Measurements from ENCODE around the gene FCHO1.
"Not testable (repeated sequence)": the region's sequence is repeated elsewhere in the genome, so short reads cannot be mapped to it uniquely, and the experiment has no call there.

Gene FCHO1

GRCh38 chr19:17795495-17795856 lies 44.2 kb downstream of the FCHO1 start:
- DNase-seq: no peak

DNA sequence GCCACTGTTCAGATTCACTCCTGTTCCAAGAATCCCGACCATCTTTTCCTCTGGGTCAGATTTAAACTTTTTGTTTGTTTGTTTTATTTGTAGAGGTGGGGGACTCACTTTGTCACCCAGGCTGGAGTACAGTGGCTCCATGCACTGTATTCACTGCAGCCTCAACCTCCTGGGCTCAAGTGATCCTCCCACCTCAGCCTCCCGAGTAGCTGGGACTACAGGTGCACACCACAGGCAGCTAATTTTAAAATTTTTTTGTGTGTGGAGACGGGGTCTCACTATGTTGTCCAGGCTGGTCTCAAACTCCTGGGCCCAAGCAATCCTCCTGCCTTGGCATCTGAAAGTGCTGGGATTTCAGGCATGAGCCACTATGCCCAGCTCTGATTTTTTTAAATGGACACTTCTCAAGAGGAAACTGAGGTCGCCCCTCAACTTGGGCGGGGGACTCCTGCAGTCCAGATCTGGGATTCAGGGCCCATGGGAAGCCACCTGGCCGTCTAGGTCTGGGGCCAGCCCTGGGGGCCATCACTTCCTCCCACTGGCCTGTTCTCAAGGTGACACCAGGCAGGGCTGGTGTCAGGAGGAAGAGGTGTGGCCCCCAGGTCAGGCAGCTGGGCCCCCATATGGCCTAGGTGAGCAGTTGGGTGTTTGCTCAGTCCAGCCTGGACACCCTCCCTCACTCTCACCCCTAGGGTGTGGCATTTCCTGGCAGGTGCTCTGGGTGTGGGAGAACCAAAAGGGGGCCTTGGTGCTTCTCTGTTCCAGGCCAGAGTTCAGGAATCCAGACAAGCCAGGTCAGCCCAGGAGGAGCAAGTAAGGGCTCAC lies 44.9 kb downstream of the FCHO1 start:
- DNase-seq: no peak

DNA sequence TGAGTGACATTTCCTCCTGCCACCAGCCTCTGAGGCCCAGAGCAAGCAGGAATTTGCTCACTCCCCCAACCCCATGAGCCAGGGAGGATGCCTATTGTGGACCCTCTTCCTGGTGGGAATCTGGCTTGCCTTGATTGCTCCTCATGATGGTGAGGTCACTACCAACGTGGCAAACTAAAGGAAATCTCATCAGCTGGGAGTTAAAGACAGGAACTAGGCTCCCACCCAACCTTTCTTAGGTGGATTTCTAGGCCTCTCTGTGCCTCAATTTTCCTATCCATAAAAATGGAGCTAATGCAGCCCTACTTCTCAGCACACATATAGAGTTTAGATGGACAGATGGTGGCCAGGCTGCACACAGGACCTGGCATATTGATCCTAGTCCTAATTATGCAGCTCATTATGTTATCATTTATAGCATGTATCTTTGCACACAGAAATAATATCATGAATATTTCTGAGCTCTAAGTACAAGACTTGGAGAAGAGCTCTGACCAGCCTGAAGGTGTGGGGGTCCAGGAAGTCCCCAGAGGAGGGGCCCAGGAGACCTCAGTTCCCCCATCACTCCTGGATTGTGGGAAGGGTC lies 45.7 kb downstream of the FCHO1 start:
- DNase-seq: no peak

DNA sequence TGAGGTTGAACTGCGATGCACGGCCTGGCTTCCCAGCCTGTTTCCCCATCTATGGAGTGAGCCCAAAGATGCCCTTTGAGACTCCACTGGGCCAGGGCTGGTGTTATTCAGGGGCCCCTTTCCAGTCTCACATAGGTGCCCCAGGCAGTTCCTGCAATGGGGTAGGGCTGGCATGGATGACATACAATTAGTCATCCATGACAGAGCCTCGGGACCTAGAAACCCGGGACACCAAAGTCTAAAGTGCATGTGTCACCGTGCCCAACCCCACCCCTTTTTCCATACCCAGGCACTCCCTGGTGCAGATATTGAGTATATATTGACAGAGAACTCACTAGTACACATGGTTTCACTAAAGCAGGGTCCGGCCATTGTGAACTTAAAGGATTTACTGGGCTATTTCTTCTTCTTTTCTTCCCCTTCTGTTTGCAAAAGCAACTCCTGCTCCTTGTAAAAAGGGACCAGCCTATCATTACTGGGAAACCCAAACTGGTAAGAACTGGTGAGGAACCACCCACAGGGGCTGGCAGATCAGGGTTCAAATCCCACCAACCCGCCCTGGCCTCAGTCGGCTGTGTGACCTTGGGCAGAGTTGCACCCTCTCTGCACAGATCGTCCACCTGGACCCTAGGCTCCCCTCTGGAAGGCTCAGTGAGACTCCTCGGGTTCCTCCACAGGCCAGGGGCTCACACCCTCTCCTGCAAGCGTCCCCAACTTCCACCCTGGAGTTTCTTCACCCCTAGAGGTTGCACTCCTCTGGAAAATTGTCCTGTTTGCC lies 46.3 kb downstream of the FCHO1 start:
- peak; percentile 15 for DNase-seq

DNA sequence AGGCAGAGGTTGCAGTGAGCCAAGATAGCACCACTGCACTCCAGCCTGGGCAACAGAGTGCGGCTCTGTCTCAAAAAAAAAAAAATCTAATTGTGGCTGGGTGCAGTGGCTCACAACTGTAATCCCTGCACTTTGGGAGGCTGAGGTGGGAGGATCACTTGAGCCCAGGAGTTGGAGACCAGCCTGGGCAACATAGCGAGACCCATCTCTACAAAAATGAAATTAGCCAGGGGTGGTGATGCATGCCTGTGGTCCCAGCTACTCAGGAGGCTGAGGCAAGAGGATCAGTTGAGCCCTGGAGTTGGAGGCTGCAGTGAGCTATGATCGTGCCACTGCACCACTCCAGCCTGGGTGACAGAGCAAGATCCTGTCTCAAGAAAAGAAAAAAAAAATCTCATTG lies 47.3 kb downstream of the FCHO1 start:
- not testable (repeated sequence) for DNase-seq

GRCh38 chr19:17802137-17802858 lies 51.0 kb downstream of the FCHO1 start:
- DNase-seq: no peak

- DNase-seq: peak; percentile 69
Measured at GRCh38 chr19:17803264-17803896, 52.1 kb downstream of the FCHO1 start.

GRCh38 chr19:17805427-17805826 lies 54.1 kb downstream of the FCHO1 start:
- DNase-seq: no peak

DNA sequence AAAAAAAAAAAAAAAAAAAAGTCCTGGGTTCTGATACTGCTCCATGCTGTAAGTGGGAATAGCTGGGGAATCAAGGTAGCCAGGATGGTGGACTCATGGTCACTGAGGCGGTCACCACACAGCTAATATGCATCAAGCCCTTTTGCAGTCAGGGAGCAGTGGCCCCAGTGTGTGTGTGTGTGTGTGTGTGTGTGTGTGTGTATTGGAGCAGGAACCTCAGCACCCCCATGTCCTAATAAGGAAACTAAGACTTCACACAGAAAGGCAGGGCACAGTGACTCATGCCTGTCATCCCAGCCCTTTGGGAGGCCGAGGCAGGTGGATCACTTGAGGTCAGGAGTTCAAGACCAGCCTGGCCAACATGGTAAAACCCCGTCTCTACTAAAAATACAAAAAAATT lies 55.7 kb downstream of the FCHO1 start:
- DNase-seq: peak; percentile 29

- DNase-seq: peak; percentile 57
Measured at GRCh38 chr19:17807731-17808316, 56.5 kb downstream of the FCHO1 start.

GRCh38 chr19:17811103-17811502 lies 59.8 kb downstream of the FCHO1 start:
- DNase-seq: no peak

DNA sequence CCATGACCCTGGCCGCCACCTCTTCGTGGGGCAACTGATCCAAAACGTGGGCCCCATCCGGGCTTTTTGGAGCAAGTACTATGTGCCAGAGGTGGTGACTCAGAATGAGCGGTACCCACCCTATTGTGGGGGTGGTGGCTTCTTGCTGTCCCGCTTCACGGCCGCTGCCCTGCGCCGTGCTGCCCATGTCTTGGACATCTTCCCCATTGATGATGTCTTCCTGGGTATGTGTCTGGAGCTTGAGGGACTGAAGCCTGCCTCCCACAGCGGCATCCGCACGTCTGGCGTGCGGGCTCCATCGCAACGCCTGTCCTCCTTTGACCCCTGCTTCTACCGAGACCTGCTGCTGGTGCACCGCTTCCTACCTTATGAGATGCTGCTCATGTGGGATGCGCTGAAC lies 60.4 kb downstream of the FCHO1 start:
- DNase-seq: no peak

- no peak for DNase-seq
Measured at GRCh38 chr19:17812099-17812498, 60.8 kb downstream of the FCHO1 start.

- no peak for DNase-seq
Measured at GRCh38 chr19:17817668-17818363, 66.5 kb downstream of the FCHO1 start.

DNA sequence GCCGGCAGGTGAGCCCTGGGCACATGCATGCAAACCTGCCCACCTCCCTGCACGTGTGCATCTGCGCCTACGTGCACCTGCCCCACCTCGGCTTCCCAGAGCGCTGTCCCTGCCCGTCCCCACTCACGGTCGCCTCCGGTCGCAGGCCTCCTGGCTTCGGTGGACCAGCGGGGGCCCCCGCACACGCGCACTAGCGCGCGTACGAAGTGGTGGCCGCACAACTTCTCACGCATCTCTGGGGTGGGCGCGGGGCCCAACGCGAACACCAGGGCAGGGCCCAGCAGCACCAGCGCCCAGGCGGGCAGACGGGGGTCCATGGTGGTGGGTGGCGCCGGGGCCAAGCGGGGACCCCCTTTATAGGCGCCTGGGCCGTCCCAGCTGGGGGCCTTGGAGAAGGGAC lies 69.9 kb downstream of the FCHO1 start, which contains the start of gene INSL3:
Gene INSL3 (minus strand): TSS at position 330 of the 400 bp plus-strand sequence. CDS start 13 bp downstream, at position 317.
- DNase-seq: no peak

GRCh38 chr19:17824339-17824738 lies 73.1 kb downstream of the FCHO1 start:
- no peak for DNase-seq

- no peak for DNase-seq
Measured at GRCh38 chr19:17826508-17827056, 75.3 kb downstream of the FCHO1 start.

DNA sequence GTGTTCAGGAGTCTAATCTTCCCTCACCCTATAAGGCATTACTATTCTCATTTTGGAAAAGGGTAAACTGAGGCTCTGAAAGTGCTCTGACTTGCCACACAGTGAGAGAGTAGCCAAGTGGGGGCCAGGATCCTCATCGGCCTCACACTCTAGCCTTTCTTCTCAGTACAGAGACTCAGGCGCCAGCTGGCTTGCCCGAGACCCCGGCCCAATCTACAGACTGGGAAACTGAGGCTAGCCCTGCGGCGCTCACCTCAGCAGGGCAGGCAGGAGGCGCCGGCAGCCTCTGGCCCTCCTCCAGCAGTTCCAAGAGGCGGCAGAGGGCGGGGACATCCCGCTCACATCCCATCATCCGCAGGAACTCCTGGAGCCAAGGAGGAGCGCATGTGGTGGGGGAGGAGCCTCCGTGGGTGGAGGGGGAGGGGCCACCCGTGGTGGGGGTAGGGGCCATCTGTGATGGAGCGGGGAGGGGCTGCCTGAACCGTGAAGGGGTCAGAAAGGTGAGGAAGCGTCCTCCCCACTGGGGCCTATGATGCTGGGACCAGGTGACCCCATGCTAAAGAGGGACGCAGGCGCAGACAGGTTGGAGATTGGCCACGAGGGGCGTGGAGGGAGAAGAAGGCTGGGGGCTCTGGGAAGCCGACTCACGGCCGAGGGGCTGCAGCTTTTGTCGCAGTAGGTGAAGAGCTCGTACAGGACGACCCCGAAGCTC lies 78.7 kb downstream of the FCHO1 start:
- no peak for DNase-seq

DNA sequence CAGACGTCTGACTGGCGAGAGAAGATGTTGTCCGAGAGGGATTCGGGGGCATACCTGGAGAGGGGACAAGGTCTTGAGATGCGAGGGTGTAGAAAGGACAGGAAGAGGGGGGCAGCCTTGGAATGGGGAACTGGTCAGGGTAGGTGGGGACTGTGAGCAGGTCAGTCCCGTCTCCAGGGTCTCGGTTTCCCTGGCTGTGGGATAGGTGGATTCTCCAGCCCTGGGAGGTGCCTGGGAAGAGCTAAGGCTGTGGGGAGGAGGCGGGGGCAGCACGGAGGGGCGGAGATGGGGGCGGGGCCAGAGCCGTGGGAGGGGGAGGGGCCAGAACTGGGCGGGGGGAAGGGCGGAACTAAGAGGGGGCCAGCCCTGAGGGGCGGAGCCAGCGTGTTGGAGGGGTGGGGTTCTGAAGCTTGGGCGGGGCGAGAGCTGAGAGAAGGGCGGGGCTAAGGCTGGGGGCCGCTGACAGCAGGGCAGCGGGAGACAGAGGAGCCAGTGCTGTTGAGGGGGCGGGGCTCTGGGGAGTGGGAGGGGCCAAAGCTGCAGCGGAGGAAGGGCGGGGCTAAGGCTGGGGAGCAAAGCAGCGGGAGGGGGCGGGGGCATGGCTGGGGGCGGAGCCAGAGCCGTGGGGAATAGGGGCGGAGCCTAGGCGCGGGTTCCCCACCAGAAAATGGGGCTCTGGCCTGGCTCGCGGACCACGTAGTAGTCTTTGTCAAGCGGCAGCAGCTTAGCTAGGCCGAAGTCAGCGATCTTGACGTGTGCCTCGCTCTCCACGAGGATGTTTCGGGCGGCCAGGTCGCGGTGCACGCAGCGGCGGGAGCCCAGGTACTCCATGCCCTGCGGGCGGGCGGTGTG lies 79.5 kb downstream of the FCHO1 start:
- DNase-seq: peak; percentile 21

Measured in CD4-positive, alpha-beta T cell treated with Interleukin-6 for 4 hours (primary cell).